GM19324 (cell line): Measurements from ENCODE around the gene RSPH6A.
"Not testable (repeated sequence)": the region's sequence is repeated elsewhere in the genome, so short reads cannot be mapped to it uniquely, and the experiment has no call there.

Experiments
- ATAC-seq: cut with Tn5 transposase; IDR thresholded peaks from one replicate; pipeline ENCODE4 v1.9.1; 2021; ENCODE audit warnings: mild to moderate bottlenecking, moderate library complexity; ENCODE audit not compliant: unreplicated experiment, low FRiP score

Gene RSPH6A

DNA sequence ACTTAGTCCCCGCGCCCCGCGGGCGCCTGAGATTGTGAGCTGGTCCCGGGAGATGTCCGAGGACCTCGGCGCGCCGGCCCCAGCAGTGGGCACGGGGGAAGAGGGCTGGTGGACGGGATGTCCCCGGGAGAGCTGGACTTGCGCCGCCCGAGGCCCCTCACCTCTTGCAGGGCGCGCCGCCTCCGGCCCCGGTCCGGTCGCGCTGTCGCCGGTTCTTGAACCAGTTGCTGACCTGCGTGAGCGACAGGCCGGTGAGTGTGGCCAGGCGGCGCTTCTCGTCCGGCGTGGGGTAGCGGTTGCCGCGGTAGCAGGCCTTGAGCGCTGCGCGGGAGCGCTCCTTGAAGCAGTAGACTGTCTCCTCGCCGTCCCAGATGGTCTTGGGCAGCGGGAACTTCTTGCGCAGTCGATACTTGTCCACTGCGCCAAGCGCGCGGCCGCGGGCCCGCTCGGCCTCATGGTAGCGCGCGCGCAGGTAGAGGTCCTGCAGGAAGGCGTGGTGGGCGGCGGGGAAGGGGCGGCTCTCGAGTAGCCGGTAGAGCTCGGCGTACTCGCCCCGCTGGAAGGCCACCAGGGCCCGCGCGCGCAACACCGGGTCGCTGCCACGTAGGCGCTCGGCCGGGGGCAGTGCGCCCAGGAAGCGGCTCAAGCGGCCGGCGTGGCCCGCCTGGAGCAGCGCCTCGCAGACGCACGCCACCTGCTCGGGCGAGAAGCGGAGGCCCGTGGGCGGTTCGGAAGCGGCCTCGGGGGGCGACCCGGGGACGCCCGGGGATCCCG lies 47.0 kb downstream of the RSPH6A start:
- ATAC-seq, result no peak

DNA sequence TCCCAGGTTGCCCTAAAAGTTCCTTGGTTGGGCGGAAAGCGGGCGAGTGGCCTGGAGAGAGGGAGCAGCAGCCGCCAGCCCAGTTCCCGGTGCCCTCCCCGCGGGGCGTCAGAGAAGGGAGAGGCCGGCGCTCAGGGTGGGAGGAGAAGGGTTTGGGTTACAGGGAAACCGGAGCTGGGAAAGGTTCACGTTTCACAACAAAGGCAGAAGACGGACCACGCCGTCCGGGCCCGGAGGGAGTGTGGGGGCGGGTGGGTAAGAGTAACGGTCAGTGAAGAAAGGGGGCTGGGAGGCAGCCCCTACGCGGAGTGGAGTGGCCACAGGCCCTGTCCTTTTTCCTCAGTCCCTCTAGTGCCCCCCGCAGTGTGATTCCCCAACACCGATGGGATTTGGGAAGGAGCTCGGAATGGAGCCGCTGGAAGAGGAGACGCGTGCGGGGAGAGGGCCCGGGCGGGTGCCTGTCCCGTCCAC lies 47.7 kb downstream of the RSPH6A start:
- no peak for ATAC-seq

DNA sequence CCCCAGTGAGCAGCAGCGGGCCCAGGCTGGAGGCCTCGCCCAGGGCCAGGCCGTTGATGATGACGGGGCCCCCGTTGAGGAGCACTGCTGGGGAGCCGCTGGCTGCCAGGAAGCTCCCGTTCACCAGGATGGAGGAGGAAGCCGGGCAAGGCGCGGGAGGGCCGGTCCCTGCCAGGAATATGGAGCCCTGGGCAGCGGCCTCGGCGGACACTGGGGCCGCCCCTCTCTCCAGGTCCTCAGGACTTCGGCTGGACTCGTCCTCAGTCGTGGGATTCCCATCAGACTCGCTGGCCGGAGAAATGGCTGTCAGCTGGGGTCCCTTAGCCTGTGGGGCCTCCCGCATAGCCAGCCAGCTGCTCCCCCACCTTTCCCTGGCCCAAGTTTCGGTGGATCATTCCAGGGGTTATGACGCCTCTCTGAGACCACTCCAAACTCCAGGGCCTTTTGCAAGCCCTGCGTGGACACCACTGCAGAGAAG lies 48.2 kb downstream of the RSPH6A start:
- no peak for ATAC-seq

DNA sequence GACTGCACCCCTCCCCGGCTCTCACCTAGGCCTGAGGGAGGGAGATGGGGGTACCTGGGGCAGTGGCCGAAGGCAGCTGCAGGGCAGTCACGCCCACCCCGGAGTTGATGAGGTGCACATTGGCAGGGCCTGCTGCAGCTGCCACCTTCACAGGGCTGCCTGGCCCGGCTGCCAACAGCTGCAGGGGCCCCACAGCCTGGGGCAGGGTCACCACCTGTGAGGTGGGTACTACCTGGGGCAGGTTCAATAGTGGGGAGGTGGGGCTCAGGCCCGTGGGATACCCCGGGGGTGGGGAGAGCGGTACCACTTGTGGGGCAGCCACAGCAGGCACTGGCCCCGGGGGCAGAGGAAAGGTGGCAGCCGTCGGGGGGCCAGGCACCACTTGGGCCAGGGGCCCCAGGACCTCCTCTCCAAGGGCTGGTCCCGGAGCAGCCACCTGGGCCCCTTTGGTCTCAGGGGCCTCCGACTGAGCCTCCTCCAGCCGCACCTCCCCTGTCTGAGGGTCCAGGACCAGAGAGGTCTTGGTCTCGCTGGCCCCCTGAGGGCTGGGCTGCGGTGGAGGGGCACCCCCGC lies 48.7 kb downstream of the RSPH6A start:
- no peak for ATAC-seq

DNA sequence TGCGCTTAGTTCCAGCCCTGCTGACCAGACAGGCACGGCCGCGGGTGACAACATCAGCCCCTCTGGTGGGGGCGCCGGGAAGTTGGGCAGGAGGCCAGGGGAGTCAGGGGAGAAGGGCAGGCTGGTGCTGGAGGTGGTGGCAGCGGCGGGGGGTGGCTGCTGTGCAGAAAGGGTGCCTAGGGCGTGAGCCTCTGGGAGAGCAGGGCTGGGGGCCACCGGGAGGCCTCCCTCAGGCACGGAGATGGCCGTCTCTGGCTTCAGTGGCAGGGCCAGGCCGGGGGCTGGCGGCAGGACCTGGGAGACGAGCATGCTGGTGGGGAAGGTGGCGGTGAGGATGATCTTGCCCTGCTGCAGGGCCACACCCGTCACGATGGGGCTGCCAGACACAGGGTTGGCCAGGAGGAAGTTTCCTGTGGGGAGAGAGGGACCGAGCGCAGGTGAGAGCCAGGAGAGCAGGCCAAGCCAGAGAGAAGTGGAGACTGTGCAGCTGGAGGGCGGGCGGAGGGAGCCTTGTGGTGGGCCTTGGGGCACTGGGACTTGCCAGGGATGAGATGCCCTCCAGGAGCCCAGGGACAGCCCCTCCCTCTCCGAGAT lies 49.3 kb downstream of the RSPH6A start:
- no peak for ATAC-seq

DNA sequence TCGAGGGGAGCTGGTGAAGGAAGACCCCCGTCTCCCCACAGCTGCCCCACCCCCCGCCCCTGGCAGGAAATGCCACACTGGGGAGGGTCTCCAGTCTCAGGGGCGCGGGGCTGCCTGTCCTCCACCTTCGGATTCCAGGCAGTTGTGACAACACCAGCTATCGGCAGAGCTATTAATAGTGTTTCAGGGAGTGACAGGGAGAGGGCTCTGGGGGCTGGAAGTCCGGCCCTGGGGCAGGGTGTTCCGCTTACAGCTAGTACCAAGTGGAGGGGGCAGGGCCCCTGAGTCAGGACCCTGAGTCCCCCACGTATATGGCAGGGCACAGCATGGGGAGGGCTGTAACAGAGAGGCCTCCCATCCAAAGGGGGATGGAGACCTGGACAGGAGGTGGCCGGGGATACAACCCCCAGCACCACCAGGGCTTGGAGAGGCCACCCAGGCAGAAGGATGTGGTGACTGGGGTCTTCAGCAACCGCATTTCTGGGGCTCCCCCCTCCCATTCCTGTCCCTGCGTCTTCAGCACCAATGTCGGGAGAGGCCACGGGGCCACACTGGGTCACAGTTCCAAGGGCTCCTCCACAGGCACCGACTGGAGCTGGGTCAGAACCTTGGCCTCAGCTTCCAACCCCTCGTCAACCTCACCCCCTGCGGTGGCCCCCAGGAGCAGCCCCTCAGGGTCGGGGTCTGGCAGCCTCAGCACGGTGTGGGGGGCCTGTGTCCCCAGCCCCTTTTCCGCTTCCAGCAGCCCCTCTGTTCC lies 50.0 kb downstream of the RSPH6A start:
- no peak for ATAC-seq

- ATAC-seq, result no peak
These were observed 50.6 kb downstream of the RSPH6A start for GRCh38 chr19:45764475-45764874.

- no peak for ATAC-seq
These were observed 51.3 kb downstream of the RSPH6A start for GRCh38 chr19:45763691-45764294.

- no peak for ATAC-seq
These were observed 52.1 kb downstream of the RSPH6A start for GRCh38 chr19:45762870-45763631.

DNA sequence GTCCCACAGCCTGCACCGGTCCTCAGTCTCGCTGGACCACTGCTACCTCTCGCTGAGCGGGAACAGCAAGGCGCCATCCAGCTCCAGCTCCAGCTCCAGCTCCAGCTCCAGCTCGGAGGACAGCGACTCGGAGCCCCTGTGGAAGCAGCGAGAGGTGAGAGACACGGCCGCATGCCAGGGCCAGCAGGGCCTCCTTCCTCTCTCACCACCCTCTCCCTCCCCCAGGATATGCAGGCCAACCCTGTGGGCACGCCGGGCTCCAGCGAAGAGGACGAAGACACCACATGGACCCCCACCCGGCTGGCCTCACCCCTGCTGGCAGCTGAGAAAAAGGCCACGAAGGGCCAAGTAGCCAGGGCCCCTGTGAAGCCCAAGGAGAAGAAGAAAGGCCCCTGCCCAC lies 53.4 kb downstream of the RSPH6A start:
- ATAC-seq, result no peak

- ATAC-seq, result no peak
These were observed 56.2 kb downstream of the RSPH6A start for GRCh38 chr19:45758921-45759320.

GRCh38 chr19:45757695-45758094 lies 57.4 kb downstream of the RSPH6A start:
- ATAC-seq, result no peak

DNA sequence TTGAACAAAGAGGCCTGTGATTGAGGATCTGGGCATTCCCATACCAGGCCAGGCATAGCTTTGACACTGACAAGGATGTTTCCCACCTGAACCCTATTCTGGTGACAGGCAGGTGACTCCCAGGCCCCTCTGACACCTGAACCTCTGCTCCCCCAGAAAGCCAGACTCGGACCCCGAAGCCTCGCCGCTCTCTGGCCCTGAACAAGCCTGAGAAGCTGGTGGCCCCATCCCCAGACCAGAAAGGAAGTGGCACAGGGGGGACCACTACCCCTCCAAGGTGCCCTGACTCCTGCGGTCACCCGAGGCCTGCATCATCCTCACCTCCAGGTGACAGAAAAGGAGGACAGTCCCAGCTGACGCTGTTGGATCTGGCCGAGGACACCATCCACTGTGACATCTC lies 60.8 kb downstream of the RSPH6A start:
- ATAC-seq, result no peak

- no peak for ATAC-seq
These were observed 61.6 kb downstream of the RSPH6A start for GRCh38 chr19:45753548-45753947.

DNA sequence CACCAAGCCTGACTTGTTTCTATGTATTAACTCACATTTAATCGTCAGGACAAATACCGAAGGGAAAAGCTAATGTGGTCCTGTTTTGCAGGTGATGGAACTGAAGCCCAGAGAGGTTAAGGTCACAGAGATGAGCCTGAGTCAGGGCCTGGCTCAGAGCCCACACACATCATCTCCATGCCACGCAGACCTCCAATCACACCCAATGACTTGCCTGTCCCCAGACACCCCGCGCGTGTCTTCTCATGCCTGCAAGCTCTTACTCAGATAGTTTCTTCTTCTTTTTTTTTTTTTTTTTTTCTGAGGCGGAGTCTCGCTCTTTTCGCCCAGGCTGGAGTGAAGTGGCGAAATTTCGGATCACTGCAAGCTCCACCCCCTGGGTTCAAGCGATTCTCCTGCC lies 62.5 kb downstream of the RSPH6A start:
- ATAC-seq, result no peak

- ATAC-seq, result not testable (repeated sequence)
These were observed 63.6 kb downstream of the RSPH6A start for GRCh38 chr19:45751483-45751882.

DNA sequence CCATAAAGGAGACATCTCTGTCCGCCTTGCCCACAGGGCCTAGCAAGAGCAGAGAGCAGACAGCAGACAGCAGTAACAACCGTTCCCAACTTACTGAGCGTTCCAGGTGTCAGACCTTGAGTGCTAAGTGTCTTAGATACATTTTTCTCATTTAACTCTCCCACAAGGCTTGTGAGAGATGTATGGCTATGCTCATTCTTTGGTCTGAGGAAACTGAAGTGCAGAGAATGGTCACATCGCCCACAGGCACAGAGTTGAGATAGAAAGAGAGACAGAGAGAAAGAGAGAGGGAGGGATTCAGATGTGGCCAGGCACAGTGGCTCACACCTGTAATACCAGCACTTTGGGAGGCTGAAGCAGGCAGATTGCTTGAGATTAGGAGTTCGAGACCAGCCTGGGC lies 67.6 kb downstream of the RSPH6A start:
- no peak for ATAC-seq

GRCh38 chr19:45746866-45747265 lies 68.2 kb downstream of the RSPH6A start:
- no peak for ATAC-seq
